WTC11 (cell line): ENCODE data around the gene TCAP. TPM values are rescaled to one million over a fixed set of nuclear protein-coding genes. Genes with fewer than 3 reads are reported as not detected.
A peak's percentile ranks its signal among the peaks of the same experiment; 100 is the strongest.

ENCODE experiments used
- ATAC-seq: fragments of 200-7000 bp; cut with Tn5 transposase; 2 replicates; pipeline ENCODE4 v1.10.0; 2021; ENCODE audit warnings: mild to moderate bottlenecking, moderate library complexity
- CTCF ChIA-PET: fragments of 300-600 bp; sonication (Branson Sonifier 250); formaldehyde crosslinking; loops from one replicate; lab custom pipeline; 2021; ENCODE audit warnings: antibody characterized with exemption; lab: Charles Lee
- POLR2A ChIA-PET: fragments of 350-600 bp; sonication (Branson Sonifier 250); formaldehyde crosslinking; loops from one replicate; lab custom pipeline; 2021; ENCODE audit warnings: antibody characterized with exemption; lab: Charles Lee
- DNase-seq: peaks from one replicate; pipeline ENCODE4 v3.0.0; 2021; ENCODE audit warnings: low spot score
- H3K27ac Mint-ChIP-seq: 2 replicates; pipeline ENCODE4 v1.8.0; 2021; ENCODE audit warnings: mixed read lengths
- H3K27me3 Mint-ChIP-seq: 2 replicates; pipeline ENCODE4 v1.8.0; 2021; ENCODE audit warnings: low read depth, mild to moderate bottlenecking, moderate library complexity, mixed read lengths
- H3K36me3 Mint-ChIP-seq: 2 replicates; pipeline ENCODE4 v1.8.0; 2021; ENCODE audit warnings: mixed read lengths
- H3K4me1 Mint-ChIP-seq: 2 replicates; pipeline ENCODE4 v1.8.0; 2022; ENCODE audit warnings: mixed read lengths
- H3K4me3 Mint-ChIP-seq: 2 replicates; pipeline ENCODE4 v1.8.0; 2021; ENCODE audit warnings: mild to moderate bottlenecking, moderate library complexity, mixed read lengths
- H3K9me3 Mint-ChIP-seq: 2 replicates; pipeline ENCODE4 v1.8.0; 2021; ENCODE audit warnings: mixed read lengths
- AR ChIP-seq: fragments of 250-450 bp; sonication (Bioruptor Pico); IDR thresholded peaks from 2 replicates; pipeline ENCODE4 v1.9.0; 2021; ENCODE audit warnings: mild to moderate bottlenecking
- ATF2 ChIP-seq: sonication (generic); formaldehyde crosslinking; IDR thresholded peaks from 2 replicates; pipeline ENCODE4 v1.8.1; 2022; ENCODE audit warnings: low read depth, missing genetic modification reagents, borderline replicate concordance
- CTCF ChIP-seq: fragments of 200-600 bp; IDR thresholded peaks from 2 replicates; pipeline ENCODE4 v1.8.0; 2022; ENCODE audit warnings: antibody characterized with exemption
- E2F1 ChIP-seq: sonication (generic); formaldehyde crosslinking; IDR thresholded peaks from 2 replicates; pipeline ENCODE4 v1.8.0; 2022; ENCODE audit warnings: mild to moderate bottlenecking, missing genetic modification reagents
- E2F5 ChIP-seq: sonication (generic); formaldehyde crosslinking; IDR thresholded peaks from 2 replicates; pipeline ENCODE4 v1.8.1; 2022; ENCODE audit warnings: mild to moderate bottlenecking, moderate library complexity, missing genetic modification reagents
- ESRRA ChIP-seq: sonication (generic); formaldehyde crosslinking; IDR thresholded peaks from 2 replicates; pipeline ENCODE4 v1.8.1; 2022; ENCODE audit warnings: mild to moderate bottlenecking, missing genetic modification reagents, borderline replicate concordance
- FOXP4 ChIP-seq: sonication (generic); formaldehyde crosslinking; IDR thresholded peaks from 2 replicates; pipeline ENCODE4 v1.8.0; 2022; ENCODE audit warnings: mild to moderate bottlenecking, missing genetic modification reagents
- IRF2 ChIP-seq: sonication (generic); formaldehyde crosslinking; IDR thresholded peaks from 2 replicates; pipeline ENCODE4 v1.8.0; 2022; ENCODE audit warnings: low read depth, missing genetic modification reagents, borderline replicate concordance
- SMAD3 ChIP-seq: sonication (generic); formaldehyde crosslinking; IDR thresholded peaks from 2 replicates; pipeline ENCODE4 v1.8.0; 2022; ENCODE audit warnings: missing genetic modification reagents, mild to moderate bottlenecking, borderline replicate concordance
- TEAD4 ChIP-seq: sonication (generic); formaldehyde crosslinking; IDR thresholded peaks from 2 replicates; pipeline ENCODE4 v1.8.0; 2022; ENCODE audit warnings: mild to moderate bottlenecking, missing genetic modification reagents
- ZBTB21 ChIP-seq: sonication (generic); formaldehyde crosslinking; IDR thresholded peaks from 2 replicates; pipeline ENCODE4 v1.8.1; 2023; ENCODE audit warnings: mild to moderate bottlenecking, missing genetic modification reagents, borderline replicate concordance
- ZBTB43 ChIP-seq: sonication (generic); formaldehyde crosslinking; IDR thresholded peaks from 2 replicates; pipeline ENCODE4 v1.8.1; 2023; ENCODE audit warnings: mild to moderate bottlenecking, missing genetic modification reagents
- ZNF396 ChIP-seq: fragments of 250-450 bp; sonication (Bioruptor Pico); IDR thresholded peaks from 2 replicates; pipeline ENCODE4 v1.8.0; 2021; ENCODE audit warnings: mild to moderate bottlenecking, moderate library complexity, borderline replicate concordance
- ZNF423 ChIP-seq: fragments of 250-450 bp; sonication (Bioruptor Pico); IDR thresholded peaks from 2 replicates; pipeline ENCODE4 v2.1.2; 2022; ENCODE audit warnings: mild to moderate bottlenecking, moderate library complexity
- total RNA-seq: library from RNA; stranded (reverse); gene quantifications from 3 replicates; pipeline ENCODE4 v1.2.3, GENCODE V29; 2021

TCAP gene
- total RNA-seq, 1 experiment from 2014 or later: 2.9 TPM

GRCh38 chr17:39709319-39709997 lies 44.3 kb downstream of the TCAP start:
- H3K36me3 Mint-ChIP-seq: peaks cover 54% of the 10 kb centered on the region
- no peaks in the 10 kb centered on the region for H3K27me3 Mint-ChIP-seq
- H3K9me3 Mint-ChIP-seq: no peaks in the 10 kb centered on the region
- ChIA-PET CTCF (no interaction called here), POLR2A (interaction anchor here (0.7 kb wide), 1 partner anchor 21 kb away, joined by 3 read pairs; the partner anchor contains the start of gene MIEN1)
- ATAC-seq (no peak), DNase-seq (no peak)
- H3K27ac Mint-ChIP-seq: peak overlapping the region; percentile 83
- no peak overlapping the region for H3K4me3 Mint-ChIP-seq
- H3K4me1 Mint-ChIP-seq: peaks cover 16% of the 10 kb centered on the region
- no peak for TF ChIP-seq ATF2 (CRISPR knock-in tag)

GRCh38 chr17:39709998-39710964 lies 45.1 kb downstream of the TCAP start:
- Mint-ChIP-seq H3K27me3 (no peaks in the 10 kb centered on the region), H3K27ac (no peak overlapping the region), H3K4me3 (no peak overlapping the region), H3K9me3 (no peaks in the 10 kb centered on the region), H3K36me3 (peaks cover 58% of the 10 kb centered on the region), H3K4me1 (peaks cover 8% of the 10 kb centered on the region)
- POLR2A ChIA-PET: interaction anchor here (1.1 kb wide), 1 partner anchor 22 kb away, joined by 3 read pairs; the partner anchor contains the start of gene PGAP3
- no peak for DNase-seq
- CTCF ChIA-PET: interaction anchor here (0.5 to 1.7 kb wide), 5 partner anchors 9 to 90 kb away, joined by 3 to 6 read pairs (median 4); no protein-coding TSS in a partner anchor
- ATAC-seq: no peak
- no peak for TF ChIP-seq FOXP4
- no peak for TF ChIP-seq CTCF
- TF ChIP-seq ESRRA (CRISPR knock-in tag): no peak
- no peak for TF ChIP-seq ZNF423 (CRISPR knock-in tag)
- TF ChIP-seq ZNF396: no peak
- no peak for TF ChIP-seq ZBTB21 (CRISPR knock-in tag)
- TF ChIP-seq E2F1 (CRISPR knock-in tag): no peak
- TF ChIP-seq E2F5: no peak
- no peak for TF ChIP-seq ZBTB43
- TF ChIP-seq TEAD4 (CRISPR knock-in tag): no peak
- TF ChIP-seq IRF2 (CRISPR knock-in tag): no peak
- no peak for TF ChIP-seq AR (CRISPR knock-in tag)
- TF ChIP-seq SMAD3 (CRISPR knock-in tag): no peak
